Glomerular endothelial cell (primary cell): ENCODE data around the gene ZNF878. TPM values are rescaled to one million over a fixed set of nuclear protein-coding genes. Genes with fewer than 3 reads are reported as not detected.
"Not testable (repeated sequence)": the region's sequence is repeated elsewhere in the genome, so short reads cannot be mapped to it uniquely, and the experiment has no call there.

Source experiments
- DNase-seq: peaks from one replicate; pipeline ENCODE4 v3.0.0-alpha.2; 2011; ENCODE audit warnings: low read depth, low spot score; ENCODE audit errors: extremely low read depth
- total RNA-seq: library from RNA; depleted of rRNA; stranded (reverse); fragments of >200 nt; gene quantifications from 2 replicates; pipeline ENCODE4 v1.2.3, GENCODE V29; 2015

ZNF878 gene
- 0.64 TPM in 1 of 2 replicates, not detected in the other for total RNA-seq

GRCh38 chr19:12052497-12053169 lies at the start of gene ZNF878:
Gene ZNF878 (minus strand): TSS chr19:12052961. CDS start chr19:12052801, 160 bp downstream.
- no peak for DNase-seq

GRCh38 chr19:12098040-12098439 lies 45.3 kb upstream of the ZNF878 start:
- no peak for DNase-seq

GRCh38 chr19:12095111-12095790 lies 42.5 kb upstream of the ZNF878 start:
- no peak for DNase-seq

- DNase-seq: no peak
These were observed 41.0 kb upstream of the ZNF878 start for GRCh38 chr19:12093777-12094176.

- no peak for DNase-seq
These were observed 40.2 kb upstream of the ZNF878 start for GRCh38 chr19:12092956-12093355.

GRCh38 chr19:12092065-12092867 lies 39.5 kb upstream of the ZNF878 start:
- DNase-seq: peak; percentile 56

- DNase-seq: peak; percentile 34
These were observed 38.0 kb upstream of the ZNF878 start for GRCh38 chr19:12090807-12091206.

- no peak for DNase-seq
These were observed 32.5 kb upstream of the ZNF878 start for GRCh38 chr19:12085074-12085818.

GRCh38 chr19:12083336-12083735 lies 30.6 kb upstream of the ZNF878 start:
- DNase-seq: not testable (repeated sequence)

GRCh38 chr19:12077375-12077774 lies 24.6 kb upstream of the ZNF878 start:
- DNase-seq: no peak

- DNase-seq: not testable (repeated sequence)
These were observed 23.6 kb upstream of the ZNF878 start for GRCh38 chr19:12076331-12076730.

- no peak for DNase-seq
These were observed 22.9 kb upstream of the ZNF878 start for GRCh38 chr19:12075538-12076139.

- DNase-seq: no peak
These were observed 12.1 kb upstream of the ZNF878 start, which contains the start of gene ZNF844 for GRCh38 chr19:12064590-12065538. Gene ZNF844 (plus strand): TSS chr19:12064731. CDS start chr19:12064874, 143 bp downstream.

GRCh38 chr19:12055784-12056183 lies 3.0 kb upstream of the ZNF878 start:
- DNase-seq: no peak

- no peak for DNase-seq
These were observed 667 bp downstream of the ZNF878 start for GRCh38 chr19:12052091-12052496.

- DNase-seq: no peak
These were observed 4.9 kb downstream of the ZNF878 start for GRCh38 chr19:12047868-12048267.

GRCh38 chr19:12043752-12044422 lies 8.9 kb downstream of the ZNF878 start:
- DNase-seq: no peak

GRCh38 chr19:12042893-12043292 lies 9.9 kb downstream of the ZNF878 start:
- DNase-seq: no peak
